ENCODE results near the gene ATOH8.

DNA sequence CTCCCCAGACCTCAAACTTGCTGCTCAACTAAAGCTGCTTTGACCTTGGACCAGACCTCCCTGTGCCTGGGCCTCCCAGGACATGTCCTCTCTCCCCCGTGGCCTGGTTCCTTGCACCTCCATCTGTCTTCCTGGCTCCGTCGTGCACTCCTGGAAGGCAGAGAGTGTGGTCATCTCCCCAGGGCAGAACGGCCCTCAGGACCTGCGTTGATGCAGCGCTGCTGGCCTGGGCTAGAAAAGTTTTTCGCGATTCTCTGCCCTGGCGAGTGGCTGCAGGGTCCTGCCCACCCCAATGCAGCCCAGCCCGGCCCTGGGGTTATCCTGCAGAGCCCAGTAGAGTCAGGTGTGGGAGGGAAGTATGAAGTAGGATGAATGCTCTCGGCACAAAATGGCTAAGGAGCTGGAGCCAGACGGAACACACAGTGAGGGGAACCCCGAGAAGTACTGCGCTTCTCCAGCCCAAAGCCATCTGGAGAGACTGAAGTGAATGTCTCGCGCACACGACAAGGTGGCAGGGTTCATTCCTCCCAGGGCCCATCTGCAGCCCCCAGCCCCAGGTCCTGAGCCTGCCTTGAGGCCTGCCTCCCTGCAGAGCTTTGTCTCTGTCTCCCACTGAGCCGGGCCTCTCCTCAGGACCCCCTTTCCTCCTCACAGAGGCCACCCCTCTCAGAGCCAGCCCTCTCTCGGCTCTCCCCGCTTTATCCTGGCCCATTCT, 41.7 kb downstream of the ATOH8 start:
- TF ChIP-seq, protein P1, sequence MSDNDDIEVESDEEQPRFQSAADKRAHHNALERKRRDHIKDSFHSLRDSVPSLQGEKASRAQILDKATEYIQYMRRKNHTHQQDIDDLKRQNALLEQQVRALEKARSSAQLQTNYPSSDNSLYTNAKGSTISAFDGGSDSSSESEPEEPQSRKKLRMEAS (IDR thresholded peaks at IDR 0.05): no peak
- TF ChIP-seq EP300 (IDR thresholded peaks at IDR 0.05; ENCODE audit: borderline replicate concordance): no peak
- TF ChIP-seq YY1 (IDR thresholded peaks at IDR 0.05; ENCODE audit: low read depth): no peak
- TF ChIP-seq REST (IDR thresholded peaks at IDR 0.05; ENCODE audit: low read depth): no peak
- no peak for TF ChIP-seq CREB1 (IDR thresholded peaks at IDR 0.05; ENCODE audit: low read depth)
- no peak for TF ChIP-seq TAF1 (IDR thresholded peaks at IDR 0.05; ENCODE audit: low read depth)
- TF ChIP-seq CEBPB (IDR thresholded peaks at IDR 0.05): no peak
- TF ChIP-seq RAD21 (IDR thresholded peaks at IDR 0.05; ENCODE audit: low read depth): no peak
- no peak for TF ChIP-seq EGR1 (IDR thresholded peaks at IDR 0.05)
- no peak for TF ChIP-seq FOXM1 (IDR thresholded peaks at IDR 0.05; ENCODE audit: borderline replicate concordance, low read depth)

Data from Ishikawa (cell line).